ENCODE results near the gene NGEF. TPM values are rescaled to one million over a fixed set of nuclear protein-coding genes. Genes with fewer than 3 reads are reported as not detected.
"Not testable (repeated sequence)": the region's sequence is repeated elsewhere in the genome, so short reads cannot be mapped to it uniquely, and the experiment has no call there.

The NGEF gene
- total RNA-seq, 1 donor from 2014 or later, result 0.16 TPM

DNA sequence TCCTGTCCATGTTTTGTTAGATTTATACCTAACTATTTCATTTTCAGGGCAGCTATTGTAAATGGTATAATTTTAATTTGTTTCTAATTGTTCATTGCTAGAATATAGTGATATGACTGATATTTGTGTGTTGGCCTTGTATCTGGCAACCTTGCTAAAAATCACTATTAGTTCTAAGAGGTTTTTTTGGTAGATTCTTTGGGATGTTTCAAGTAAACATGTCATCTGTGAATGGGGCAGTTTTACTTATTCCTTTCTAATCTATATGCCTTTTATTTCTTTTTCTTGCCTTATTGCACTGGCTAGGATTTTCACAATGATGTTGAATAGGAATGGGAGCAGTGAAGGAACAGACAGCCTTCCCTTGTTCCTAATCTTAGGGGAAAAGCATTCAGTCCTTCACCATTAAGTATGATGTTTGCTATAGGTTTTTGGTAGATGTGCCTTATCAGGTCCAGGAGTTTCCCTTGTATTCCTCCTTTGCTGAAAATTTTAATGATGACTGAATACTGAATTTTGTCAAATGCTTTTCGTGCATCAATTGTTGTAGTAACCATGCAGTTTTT lies 101.3 kb downstream of the NGEF start:
- no peak overlapping the region for H3K27ac ChIP-seq (replicated peaks)
- no peak overlapping the region for H3K4me3 ChIP-seq
- TF ChIP-seq, protein P1, sequence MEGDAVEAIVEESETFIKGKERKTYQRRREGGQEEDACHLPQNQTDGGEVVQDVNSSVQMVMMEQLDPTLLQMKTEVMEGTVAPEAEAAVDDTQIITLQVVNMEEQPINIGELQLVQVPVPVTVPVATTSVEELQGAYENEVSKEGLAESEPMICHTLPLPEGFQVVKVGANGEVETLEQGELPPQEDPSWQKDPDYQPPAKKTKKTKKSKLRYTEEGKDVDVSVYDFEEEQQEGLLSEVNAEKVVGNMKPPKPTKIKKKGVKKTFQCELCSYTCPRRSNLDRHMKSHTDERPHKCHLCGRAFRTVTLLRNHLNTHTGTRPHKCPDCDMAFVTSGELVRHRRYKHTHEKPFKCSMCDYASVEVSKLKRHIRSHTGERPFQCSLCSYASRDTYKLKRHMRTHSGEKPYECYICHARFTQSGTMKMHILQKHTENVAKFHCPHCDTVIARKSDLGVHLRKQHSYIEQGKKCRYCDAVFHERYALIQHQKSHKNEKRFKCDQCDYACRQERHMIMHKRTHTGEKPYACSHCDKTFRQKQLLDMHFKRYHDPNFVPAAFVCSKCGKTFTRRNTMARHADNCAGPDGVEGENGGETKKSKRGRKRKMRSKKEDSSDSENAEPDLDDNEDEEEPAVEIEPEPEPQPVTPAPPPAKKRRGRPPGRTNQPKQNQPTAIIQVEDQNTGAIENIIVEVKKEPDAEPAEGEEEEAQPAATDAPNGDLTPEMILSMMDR (IDR thresholded peaks at IDR 0.05; ENCODE audit: borderline replicate concordance), result no peak
- intact Hi-C loops (cut with micrococcal nuclease), result no loop called here
- peaks cover 74% of the 10 kb centered on the region for H3K27me3 ChIP-seq (ENCODE audit: low read depth)
- no peak for DNase-seq
- peaks cover 29% of the 10 kb centered on the region for H3K9me3 ChIP-seq (replicated peaks)
- no peaks in the 10 kb centered on the region for H3K4me1 ChIP-seq
- H3K36me3 ChIP-seq, result no peaks in the 10 kb centered on the region

DNA sequence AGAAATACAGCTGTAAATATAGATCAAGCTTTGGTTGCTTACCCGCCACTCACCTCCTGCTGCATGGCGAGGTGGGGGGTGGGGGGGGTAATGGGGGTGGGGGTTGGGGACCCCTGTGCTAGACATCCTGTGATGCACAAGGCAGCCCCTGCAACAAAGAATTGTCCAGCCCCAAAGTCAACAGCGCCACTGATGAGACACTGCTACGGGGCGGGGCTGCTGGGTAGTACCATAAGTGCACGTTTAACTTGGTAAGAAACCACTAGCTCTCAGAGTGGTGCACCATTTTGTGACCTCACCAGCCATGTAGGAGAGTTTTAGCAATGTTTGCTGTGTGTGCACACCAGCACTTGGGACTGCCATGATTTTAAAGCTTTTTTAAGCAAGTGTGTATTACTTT lies 102.7 kb downstream of the NGEF start:
- Histone ChIP-seq H3K36me3 (no peaks in the 10 kb centered on the region), H3K4me1 (no peaks in the 10 kb centered on the region), H3K4me3 (no peak overlapping the region), H3K9me3 (replicated peaks) (peaks cover 29% of the 10 kb centered on the region), H3K27me3 (ENCODE audit: low read depth) (peaks cover 59% of the 10 kb centered on the region), H3K27ac (replicated peaks) (no peak overlapping the region)
- TF ChIP-seq, protein P1 (IDR thresholded peaks at IDR 0.05; ENCODE audit: borderline replicate concordance), result no peak
- intact Hi-C loops (cut with micrococcal nuclease), result no loop called here
- no peak for DNase-seq

DNA sequence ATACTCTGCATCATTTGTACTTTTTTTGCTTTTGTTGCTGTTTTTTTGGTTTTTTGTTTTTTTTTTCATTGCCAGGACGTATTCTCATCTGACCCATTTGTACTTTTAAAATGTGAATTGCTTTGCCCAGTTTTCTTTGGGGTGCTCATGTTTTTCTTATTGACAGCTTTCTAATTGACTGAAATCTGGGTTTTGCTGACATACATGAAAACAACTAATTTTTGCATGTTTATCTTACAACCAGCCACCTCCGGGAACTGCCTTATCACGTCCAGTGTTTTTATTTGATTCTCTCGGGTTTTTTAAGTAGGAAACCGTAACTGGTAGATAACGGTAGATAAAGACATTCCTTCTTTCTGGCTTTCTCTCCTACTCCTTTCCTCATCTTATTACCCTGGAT lies 104.4 kb downstream of the NGEF start:
- intact Hi-C loops (cut with micrococcal nuclease), result no loop called here
- Histone ChIP-seq H3K4me1 (no peaks in the 10 kb centered on the region), H3K36me3 (no peaks in the 10 kb centered on the region), H3K4me3 (no peak overlapping the region), H3K9me3 (replicated peaks) (peaks cover 29% of the 10 kb centered on the region), H3K27me3 (ENCODE audit: low read depth) (peaks cover 52% of the 10 kb centered on the region), H3K27ac (replicated peaks) (no peak overlapping the region)
- DNase-seq, result no peak
- TF ChIP-seq, protein P1 (IDR thresholded peaks at IDR 0.05; ENCODE audit: borderline replicate concordance), result no peak

DNA sequence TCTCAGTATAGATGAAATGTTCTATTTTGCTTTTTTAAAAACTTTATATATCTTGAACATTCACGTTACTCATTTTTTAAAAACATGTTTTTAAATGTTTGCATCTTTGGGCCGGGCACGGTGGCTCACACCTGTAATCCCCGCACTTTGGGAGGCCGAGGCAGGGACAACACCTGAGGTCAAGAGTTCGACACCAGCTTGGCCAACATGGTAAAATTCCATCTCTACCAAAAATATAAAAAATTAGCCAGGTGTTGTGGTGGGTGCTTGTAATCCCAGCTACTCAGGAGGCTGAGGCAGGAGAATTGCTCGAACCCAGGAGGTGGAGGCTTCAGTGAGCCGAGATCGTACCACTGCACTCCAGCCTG lies 105.4 kb downstream of the NGEF start:
- peaks cover 62% of the 10 kb centered on the region for H3K27me3 ChIP-seq (ENCODE audit: low read depth)
- H3K9me3 ChIP-seq (replicated peaks), result peaks cover 29% of the 10 kb centered on the region
- H3K4me1 ChIP-seq; DNase-seq; H3K27ac ChIP-seq (replicated peaks); intact Hi-C loops (cut with micrococcal nuclease); H3K4me3 ChIP-seq; H3K36me3 ChIP-seq: not testable (repeated sequence)

DNA sequence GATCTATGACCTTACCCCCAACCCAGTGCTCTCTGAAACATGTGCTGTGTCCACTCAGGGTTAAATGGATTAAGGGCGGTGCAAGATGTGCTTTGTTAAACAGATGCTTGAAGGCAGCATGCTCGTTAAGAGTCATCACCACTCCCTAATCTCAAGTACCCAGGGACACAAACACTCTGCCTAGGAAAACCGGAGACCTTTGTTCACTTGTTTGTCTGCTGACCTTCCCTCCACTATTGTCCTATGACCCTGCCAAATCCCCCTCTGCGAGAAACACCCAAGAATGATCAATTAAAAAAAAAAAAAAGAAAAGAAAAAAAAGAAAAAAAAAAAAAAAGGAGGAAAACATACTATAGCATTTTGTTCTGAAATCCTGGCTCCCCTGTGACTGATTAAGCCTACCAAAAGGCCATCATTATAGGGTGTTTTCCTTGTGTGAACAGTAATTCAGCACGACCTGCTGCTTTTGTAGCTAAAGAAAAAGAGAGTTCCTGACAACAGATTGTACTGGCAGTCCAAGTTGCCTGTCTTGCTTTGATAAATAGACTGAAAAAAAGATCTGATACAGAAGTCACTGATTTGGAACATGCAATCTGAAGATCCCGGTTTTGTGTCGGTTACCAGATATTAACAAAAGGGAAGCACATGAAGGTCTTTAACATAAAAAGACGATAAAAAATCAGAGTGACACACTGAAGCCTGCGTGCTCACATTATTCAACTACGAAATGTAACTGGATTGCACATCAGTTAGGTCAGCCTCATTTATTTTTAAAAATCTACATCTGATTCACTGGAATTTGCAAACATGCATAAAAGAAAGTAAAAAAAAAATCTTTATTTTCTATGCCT lies 106.0 kb downstream of the NGEF start:
- Histone ChIP-seq H3K9me3 (replicated peaks) (peaks cover 23% of the 10 kb centered on the region), H3K27me3 (ENCODE audit: low read depth) (peaks cover 66% of the 10 kb centered on the region)
- H3K36me3 ChIP-seq; DNase-seq; H3K27ac ChIP-seq (replicated peaks); intact Hi-C loops (cut with micrococcal nuclease); H3K4me3 ChIP-seq; H3K4me1 ChIP-seq: not testable (repeated sequence)

DNA sequence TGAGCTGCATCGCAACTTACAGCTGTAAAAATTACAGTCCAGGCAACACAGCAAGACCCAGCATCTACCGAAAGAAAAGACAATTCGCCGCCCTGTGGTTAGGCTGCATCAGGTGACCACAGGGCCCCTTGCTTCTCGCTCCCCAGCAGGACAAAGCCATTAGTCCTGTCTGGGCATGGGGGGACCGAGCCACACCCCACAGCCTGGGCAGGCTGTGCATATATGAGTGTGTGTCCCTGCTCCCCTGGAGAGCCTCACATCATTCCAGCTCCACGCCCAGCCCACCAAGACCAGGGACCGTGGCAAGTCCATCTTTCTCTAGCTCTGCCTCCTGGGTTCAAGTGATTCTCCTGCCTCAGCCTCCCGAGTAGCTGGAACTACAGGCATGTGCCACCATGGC lies 109.1 kb downstream of the NGEF start:
- no peaks in the 10 kb centered on the region for H3K4me1 ChIP-seq
- TF ChIP-seq, protein P1 (IDR thresholded peaks at IDR 0.05; ENCODE audit: borderline replicate concordance), result no peak
- no peaks in the 10 kb centered on the region for H3K36me3 ChIP-seq
- H3K4me3 ChIP-seq, result no peak overlapping the region
- no peak overlapping the region for H3K27ac ChIP-seq (replicated peaks)
- no peaks in the 10 kb centered on the region for H3K9me3 ChIP-seq (replicated peaks)
- DNase-seq, result no peak
- intact Hi-C loops (cut with micrococcal nuclease), result no loop called here
- peaks cover 52% of the 10 kb centered on the region for H3K27me3 ChIP-seq (ENCODE audit: low read depth)

All from left ventricle myocardium inferior (tissue), 1 donor.